MM.1S (cell line): Measurements from ENCODE around the gene GATM.

Experiments used
- CTCF ChIP-seq: fragments of 300-600 bp; sonication (generic); IDR thresholded peaks from 2 replicates; pipeline ENCODE4 v1.5.1; 2016; ENCODE audit warnings: antibody characterized with exemption, low read length, mixed read lengths
- EZH2 ChIP-seq: fragments of 300-600 bp; sonication (generic); optimal IDR thresholded peaks from 2 replicates; pipeline ENCODE3; 2017; ENCODE audit warnings: low read depth, mild to moderate bottlenecking, antibody characterized with exemption, low read length, mixed read lengths
- EZH2phosphoT487 ChIP-seq: fragments of 300-600 bp; sonication (generic); IDR thresholded peaks from 2 replicates; pipeline ENCODE4 v1.6.1; 2018; ENCODE audit warnings: antibody characterized with exemption, low read length

- TF ChIP-seq CTCF = no peak
- no peak for TF ChIP-seq EZH2
- TF ChIP-seq EZH2phosphoT487 = no peak
Measured at GRCh38 chr15:45341790-45342189, 36.6 kb downstream of the GATM start.
